ENCODE measurements around the gene PDLIM3. TPM values are rescaled to one million over a fixed set of nuclear protein-coding genes. Genes with fewer than 3 reads are reported as not detected.
A peak's percentile ranks its signal among the peaks of the same experiment; 100 is the strongest.

Gene PDLIM3
- total RNA-seq, 6 donors from 2014 or later = 15.9 to 183 (median 42.2) TPM

DNA sequence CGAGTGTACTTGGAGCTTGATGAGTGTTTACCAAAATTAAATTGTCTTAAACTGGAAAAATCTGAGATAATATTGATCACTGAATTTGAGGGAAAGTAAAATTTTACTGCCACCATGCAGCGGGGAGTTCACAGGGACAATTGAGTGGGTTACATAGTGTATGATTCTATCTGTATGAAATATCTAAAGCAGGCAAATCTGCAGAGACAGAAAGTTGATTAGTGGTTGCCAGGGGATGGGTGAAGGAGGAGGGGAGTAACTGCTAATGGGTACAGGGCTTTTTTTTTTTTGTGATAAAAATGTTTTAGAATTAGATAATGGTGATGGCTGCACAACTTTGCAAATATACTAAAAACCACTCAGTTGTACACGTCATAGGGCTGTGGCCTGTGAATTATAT lies 35.4 kb upstream of the PDLIM3 start:
- H3K4me3 ChIP-seq = no peak overlapping the region
- 85 to 91% methylated on average over 3 of the region's 3 CpGs for WGBS, 2 donors
- H3K4me1 ChIP-seq = peaks cover 0 to 7% (median 0%) of the 10 kb centered on the region in 4 donors
- TF ChIP-seq, protein P1, sequence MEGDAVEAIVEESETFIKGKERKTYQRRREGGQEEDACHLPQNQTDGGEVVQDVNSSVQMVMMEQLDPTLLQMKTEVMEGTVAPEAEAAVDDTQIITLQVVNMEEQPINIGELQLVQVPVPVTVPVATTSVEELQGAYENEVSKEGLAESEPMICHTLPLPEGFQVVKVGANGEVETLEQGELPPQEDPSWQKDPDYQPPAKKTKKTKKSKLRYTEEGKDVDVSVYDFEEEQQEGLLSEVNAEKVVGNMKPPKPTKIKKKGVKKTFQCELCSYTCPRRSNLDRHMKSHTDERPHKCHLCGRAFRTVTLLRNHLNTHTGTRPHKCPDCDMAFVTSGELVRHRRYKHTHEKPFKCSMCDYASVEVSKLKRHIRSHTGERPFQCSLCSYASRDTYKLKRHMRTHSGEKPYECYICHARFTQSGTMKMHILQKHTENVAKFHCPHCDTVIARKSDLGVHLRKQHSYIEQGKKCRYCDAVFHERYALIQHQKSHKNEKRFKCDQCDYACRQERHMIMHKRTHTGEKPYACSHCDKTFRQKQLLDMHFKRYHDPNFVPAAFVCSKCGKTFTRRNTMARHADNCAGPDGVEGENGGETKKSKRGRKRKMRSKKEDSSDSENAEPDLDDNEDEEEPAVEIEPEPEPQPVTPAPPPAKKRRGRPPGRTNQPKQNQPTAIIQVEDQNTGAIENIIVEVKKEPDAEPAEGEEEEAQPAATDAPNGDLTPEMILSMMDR (IDR thresholded peaks at IDR 0.05) = no peak
- TF ChIP-seq POLR2A (IDR thresholded peaks at IDR 0.05) (no peak), EP300 (IDR thresholded peaks at IDR 0.05) (no peak), POLR2AphosphoS5 (IDR thresholded peaks at IDR 0.05) (no peak)
- DNase-seq (no peak), ATAC-seq (ENCODE audit: low FRiP score in 2 of 2) (no peak)
- no peaks in the 10 kb centered on the region for H3K9me3 ChIP-seq
- no peaks in the 10 kb centered on the region for H3K27me3 ChIP-seq
- H3K36me3 ChIP-seq = no peaks in the 10 kb centered on the region
- H3K27ac ChIP-seq = no peak overlapping the region

DNA sequence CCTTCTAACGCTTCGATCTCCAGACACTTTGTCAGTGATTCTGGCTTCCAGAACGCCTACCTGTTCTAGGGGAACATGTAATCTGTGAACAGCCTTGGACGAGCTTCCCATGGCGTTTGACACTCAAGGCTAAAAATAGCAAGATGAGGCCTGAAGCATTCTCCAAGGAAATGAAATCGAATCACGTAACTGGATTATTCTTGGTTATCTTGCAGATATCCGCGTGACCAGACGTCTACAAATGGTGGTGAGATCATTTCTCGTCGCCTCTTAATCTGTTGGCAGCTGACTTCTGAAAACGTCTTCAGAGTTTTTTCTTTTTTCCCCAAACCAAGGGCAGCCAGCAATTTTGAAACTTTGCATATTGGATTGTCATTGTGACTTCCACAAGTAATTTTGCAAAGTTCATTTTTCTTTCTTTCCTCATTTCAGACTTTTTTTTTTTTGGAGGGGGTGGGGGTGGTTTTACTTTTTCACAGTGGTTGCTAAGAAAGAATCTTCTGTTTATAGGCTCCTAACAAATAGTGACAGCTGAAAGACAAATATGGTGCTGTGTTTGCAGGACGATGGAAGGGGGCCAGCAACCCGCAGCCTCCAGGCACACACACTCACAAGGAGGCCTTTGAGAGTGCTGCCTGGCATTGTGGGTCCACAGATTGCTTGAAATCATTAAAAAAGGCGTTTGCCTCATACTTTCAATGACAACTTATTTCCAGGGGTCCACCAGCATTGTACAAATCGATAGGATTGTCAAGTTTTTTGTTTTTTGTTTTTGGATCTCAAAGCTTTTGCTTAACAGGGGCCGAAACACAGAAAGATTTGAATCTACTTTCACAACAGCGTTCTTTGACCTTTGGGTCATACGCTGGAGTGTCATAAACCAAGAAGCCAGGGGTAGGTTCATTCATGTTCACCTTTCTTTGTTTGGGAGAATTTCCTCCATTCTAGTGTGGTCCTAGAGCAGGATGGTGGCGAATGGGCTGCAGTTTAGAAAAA lies 32.4 kb upstream of the PDLIM3 start:
- Histone ChIP-seq H3K4me1 (peaks cover 0 to 7% (median 0%) of the 10 kb centered on the region in 4 donors), H3K36me3 (no peaks in the 10 kb centered on the region), H3K27ac (peak overlapping the region; percentile 61 to 81 (median 69)), H3K4me3 (no peak overlapping the region), H3K9me3 (no peaks in the 10 kb centered on the region), H3K27me3 (no peaks in the 10 kb centered on the region)
- DNase-seq = peak in 1 of 2 donors; percentile 27
- ATAC-seq (ENCODE audit: low FRiP score in 2 of 2) = peak; percentile 77 to 87
- TF ChIP-seq POLR2AphosphoS5 (IDR thresholded peaks at IDR 0.05) (peak in 1 of 2 donors; percentile 13), POLR2A (IDR thresholded peaks at IDR 0.05) (no peak)
- WGBS, 2 donors = 60 to 71% methylated on average over 21 of the region's 21 CpGs

DNA sequence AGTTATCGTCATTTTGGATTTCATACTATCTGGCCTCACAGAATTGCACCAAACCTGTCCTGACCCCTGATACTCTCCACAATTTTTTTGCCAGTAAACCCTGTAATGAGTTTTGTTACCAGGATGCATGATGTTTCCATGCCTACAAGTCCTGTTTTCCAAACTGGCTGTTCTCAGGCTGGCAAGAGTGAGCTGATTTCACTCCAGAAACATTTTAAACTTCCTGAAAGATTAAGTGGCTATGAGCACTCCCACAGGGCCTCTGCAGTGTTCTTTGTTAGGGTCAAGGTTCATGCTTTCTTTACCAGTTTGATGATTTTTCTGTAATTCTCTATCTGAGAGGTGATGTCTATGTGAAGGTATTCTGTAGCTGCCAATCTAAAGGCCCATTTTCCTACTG lies 31.7 kb upstream of the PDLIM3 start:
- WGBS, 2 donors = 55 to 59% methylated on average over 1 of the region's 1 CpG
- TF ChIP-seq EP300 (IDR thresholded peaks at IDR 0.05) (peak in 1 of 4 donors; percentile 6), POLR2A (IDR thresholded peaks at IDR 0.05) (no peak)
- DNase-seq (no peak), ATAC-seq (ENCODE audit: low FRiP score in 2 of 2) (peak; percentile 80 to 83)
- Histone ChIP-seq H3K27ac (peak overlapping the region; percentile 4 to 81 (median 69)), H3K4me1 (peaks cover 0 to 7% (median 0%) of the 10 kb centered on the region in 4 donors), H3K27me3 (no peaks in the 10 kb centered on the region), H3K4me3 (no peak overlapping the region), H3K9me3 (no peaks in the 10 kb centered on the region), H3K36me3 (no peaks in the 10 kb centered on the region)

DNA sequence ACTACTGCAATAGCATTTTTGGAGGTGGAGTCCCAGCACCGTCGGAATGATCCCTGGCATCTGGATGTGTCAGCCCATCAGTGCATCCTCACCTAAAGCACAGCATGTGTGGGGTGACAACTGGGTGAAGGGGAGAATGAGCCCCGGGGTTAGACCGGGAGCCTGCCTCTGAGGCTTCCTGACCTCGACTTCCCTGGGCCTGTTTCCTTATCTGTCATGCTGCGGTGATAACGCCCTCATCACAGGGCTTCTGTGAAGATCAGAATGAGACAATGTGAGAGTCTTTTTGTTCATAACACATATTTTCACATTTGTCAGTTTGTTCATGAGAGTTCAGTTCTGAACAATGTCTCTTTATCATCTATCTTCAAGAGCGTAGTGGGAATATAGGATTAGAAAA lies 31.1 kb upstream of the PDLIM3 start:
- H3K27ac ChIP-seq = peak overlapping the region; percentile 4 to 81 (median 64)
- no peaks in the 10 kb centered on the region for H3K9me3 ChIP-seq
- peaks cover 0 to 7% (median 0%) of the 10 kb centered on the region in 4 donors for H3K4me1 ChIP-seq
- DNase-seq (no peak), ATAC-seq (ENCODE audit: low FRiP score in 2 of 2) (peak in 1 of 2 donors; percentile 18)
- H3K36me3 ChIP-seq = no peaks in the 10 kb centered on the region
- H3K4me3 ChIP-seq = no peak overlapping the region
- H3K27me3 ChIP-seq = no peaks in the 10 kb centered on the region
- WGBS, 2 donors = 58 to 71% methylated on average over 7 to 8 of the region's 8 CpGs
- TF ChIP-seq POLR2AphosphoS5 (IDR thresholded peaks at IDR 0.05) (no peak), EP300 (IDR thresholded peaks at IDR 0.05) (no peak), POLR2A (IDR thresholded peaks at IDR 0.05) (no peak)
- TF ChIP-seq, protein P1 (IDR thresholded peaks at IDR 0.05) = no peak

DNA sequence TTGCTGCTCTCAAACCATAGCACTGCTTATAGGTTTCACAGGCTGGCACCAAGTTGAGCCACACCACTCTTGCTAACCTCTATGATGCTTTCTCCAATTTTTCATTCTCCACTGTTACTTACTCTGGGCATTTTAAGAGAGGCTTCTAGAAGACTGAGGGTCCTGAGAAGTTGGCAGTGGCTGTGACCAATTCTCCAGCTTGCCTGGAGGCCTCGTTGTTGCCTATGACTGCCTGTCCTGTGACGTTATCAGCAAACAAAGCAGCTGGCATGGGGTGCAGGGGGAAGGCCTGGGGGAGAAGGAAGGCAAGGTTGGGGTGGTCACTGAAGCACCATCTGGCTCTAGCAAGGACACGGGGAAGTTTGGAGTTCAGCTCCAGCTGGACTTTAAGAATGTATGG lies 30.4 kb upstream of the PDLIM3 start:
- H3K4me3 ChIP-seq = no peak overlapping the region
- H3K27ac ChIP-seq = peak overlapping the region in 1 of 4 donors; percentile 81
- H3K4me1 ChIP-seq = peaks cover 0 to 7% (median 0%) of the 10 kb centered on the region in 4 donors
- H3K36me3 ChIP-seq = no peaks in the 10 kb centered on the region
- DNase-seq (no peak), ATAC-seq (ENCODE audit: low FRiP score in 2 of 2) (no peak)
- no peaks in the 10 kb centered on the region for H3K9me3 ChIP-seq
- TF ChIP-seq POLR2A (IDR thresholded peaks at IDR 0.05) (no peak), EP300 (IDR thresholded peaks at IDR 0.05) (no peak), POLR2AphosphoS5 (IDR thresholded peaks at IDR 0.05) (no peak)
- TF ChIP-seq, protein P1 (IDR thresholded peaks at IDR 0.05) = no peak
- no peaks in the 10 kb centered on the region for H3K27me3 ChIP-seq
- WGBS, 2 donors = 79 to 88% methylated on average over 3 of the region's 3 CpGs
